GM23338 (cell line): ENCODE results near the gene FAM83B. TPM values are rescaled to one million over a fixed set of nuclear protein-coding genes. Genes with fewer than 3 reads are reported as not detected.

ENCODE experiments used
- ATAC-seq: fragments of 200-7000 bp; cut with Tn5 transposase; 3 replicates; pipeline ENCODE4 v1.9.1; 2020
- DNase-seq: peaks from one replicate; pipeline ENCODE4 v3.0.0-alpha.2; 2015; ENCODE audit warnings: low spot score
- H2AFZ ChIP-seq: fragments of 200-600 bp; sonication (generic); 2 replicates; pipeline ENCODE4 v1.8.0; 2016; ENCODE audit warnings: antibody characterized with exemption, mild to moderate bottlenecking, moderate library complexity
- H3F3A ChIP-seq: fragments of 200-600 bp; sonication (generic); replicated peaks from 2 replicates; pipeline ENCODE4 v1.8.0; 2017; ENCODE audit warnings: antibody characterized with exemption, mixed run types, low read depth
- H3K27ac ChIP-seq: fragments of 200-600 bp; sonication (generic); 2 replicates; pipeline ENCODE4 v1.6.1; 2016; ENCODE audit warnings: low read depth
- H3K27me3 ChIP-seq: fragments of 200-600 bp; sonication (generic); 2 replicates; pipeline ENCODE4 v1.8.0; 2016; ENCODE audit warnings: mild to moderate bottlenecking, mixed run types, moderate library complexity; ENCODE audit not compliant: insufficient read depth
- H3K36me3 ChIP-seq: fragments of 200-600 bp; sonication (generic); 2 replicates; pipeline ENCODE4 v1.8.0; 2016; ENCODE audit warnings: mild to moderate bottlenecking; ENCODE audit not compliant: insufficient read depth
- H3K4me1 ChIP-seq: fragments of 200-600 bp; sonication (generic); 2 replicates; pipeline ENCODE4 v1.8.0; 2016; ENCODE audit warnings: mild to moderate bottlenecking, moderate library complexity; ENCODE audit not compliant: insufficient read depth
- H3K4me2 ChIP-seq: fragments of 200-600 bp; sonication (generic); 2 replicates; pipeline ENCODE4 v1.7.1; 2017; ENCODE audit warnings: mixed run types
- H3K4me3 ChIP-seq: fragments of 200-600 bp; sonication (generic); 2 replicates; pipeline ENCODE4 v1.6.1; 2016; ENCODE audit warnings: mixed run types
- H3K79me2 ChIP-seq: fragments of 200-600 bp; sonication (generic); replicated peaks from 2 replicates; pipeline ENCODE4 v1.8.0; 2017; ENCODE audit warnings: mild to moderate bottlenecking; ENCODE audit not compliant: insufficient read depth
- H3K9me2 ChIP-seq: fragments of 200-600 bp; sonication (generic); 2 replicates; pipeline ENCODE4 v1.8.0; 2017; ENCODE audit not compliant: insufficient read depth
- H4K20me1 ChIP-seq: fragments of 200-600 bp; sonication (generic); replicated peaks from 2 replicates; pipeline ENCODE4 v1.8.0; 2017; ENCODE audit warnings: mild to moderate bottlenecking; ENCODE audit not compliant: insufficient read depth
- H3K27ac Mint-ChIP-seq: 2 replicates; pipeline ENCODE4 v1.8.0; 2020; ENCODE audit warnings: inconsistent platforms, mild to moderate bottlenecking, moderate library complexity, mixed read lengths
- H3K27me3 Mint-ChIP-seq: 3 replicates; pipeline ENCODE4 v1.8.0; 2022; ENCODE audit warnings: low read depth, mild to moderate bottlenecking, moderate library complexity, mixed read lengths, inconsistent platforms; ENCODE audit not compliant: insufficient read depth, poor library complexity
- H3K36me3 Mint-ChIP-seq: 3 replicates; pipeline ENCODE4 v1.8.0; 2021; ENCODE audit warnings: low read depth, mild to moderate bottlenecking, inconsistent platforms, moderate library complexity, mixed read lengths
- H3K4me1 Mint-ChIP-seq: 3 replicates; pipeline ENCODE4 v1.8.0; 2020; ENCODE audit warnings: mild to moderate bottlenecking, inconsistent platforms, mixed read lengths
- H3K4me3 Mint-ChIP-seq: 3 replicates; pipeline ENCODE4 v1.8.0; 2021; ENCODE audit warnings: moderate library complexity, mild to moderate bottlenecking, inconsistent platforms, mixed read lengths
- H3K9me3 Mint-ChIP-seq: 3 replicates; pipeline ENCODE4 v1.8.0; 2020; ENCODE audit warnings: moderate library complexity, mild to moderate bottlenecking, inconsistent platforms, mixed read lengths
- EZH2phosphoT487 ChIP-seq: fragments of 200-600 bp; sonication (generic); IDR thresholded peaks from one replicate; pipeline ENCODE4 v1.8.1; 2018; ENCODE audit warnings: antibody characterized with exemption; ENCODE audit not compliant: unreplicated experiment
- JUNB ChIP-seq: IDR thresholded peaks from one replicate; pipeline ENCODE4 v1.6.1; 2016; ENCODE audit warnings: antibody characterized with exemption; ENCODE audit not compliant: unreplicated experiment
- NANOG ChIP-seq: IDR thresholded peaks from 2 replicates; pipeline ENCODE4 v1.6.1; 2016; ENCODE audit warnings: antibody characterized with exemption, borderline replicate concordance
- POLR2AphosphoS5 ChIP-seq: IDR thresholded peaks from 2 replicates; pipeline ENCODE4 v1.6.1; 2016; ENCODE audit warnings: antibody characterized with exemption, low read depth
- STAT1 ChIP-seq: IDR thresholded peaks from one replicate; pipeline ENCODE4 v1.6.1; 2016; ENCODE audit warnings: antibody characterized with exemption; ENCODE audit not compliant: unreplicated experiment
- ZNF114 ChIP-seq: fragments of 250-450 bp; sonication (Bioruptor Pico); IDR thresholded peaks from 2 replicates; pipeline ENCODE4 v1.5.0; 2020; ENCODE audit warnings: mild to moderate bottlenecking, moderate library complexity
- ZNF331 ChIP-seq: fragments of 250-450 bp; sonication (Bioruptor Pico); IDR thresholded peaks from 2 replicates; pipeline ENCODE4 v1.5.0; 2020; ENCODE audit warnings: low read depth, mild to moderate bottlenecking, moderate library complexity
- polyA plus RNA-seq: library from polyadenylated mRNA; unstranded; fragments of >200 nt; fragmentation: Nextera tagmentation; extraction: Ambion mirVana; gene quantifications from 2 replicates; pipeline ENCODE4 v1.2.1, GENCODE V29; 2016
- total RNA-seq: library from RNA; depleted of rRNA; stranded (reverse); fragments of >200 nt; shearing (Covaris generic); gene quantifications from 2 replicates; pipeline ENCODE4 v1.2.3, GENCODE V29; 2014
- TF ChIP-seq, protein P1 (sequence below), 2 experiments: fragments of 200-600 bp in 1 of 2; sonication (generic) in 1 of 2; conservative IDR thresholded peaks; 2 replicates each; pipeline versions ENCODE4 v1.5.1 to v1.6.1; 2016 to 2017; ENCODE audit warnings: antibody characterized with exemption in 2 of 2, low read depth in 2 of 2, mild to moderate bottlenecking in 2 of 2, moderate library complexity in 1 of 2
- TF ChIP-seq, protein P2 (sequence below): IDR thresholded peaks from one replicate; pipeline ENCODE4 v1.6.1; 2018; ENCODE audit warnings: antibody characterized with exemption; ENCODE audit not compliant: unreplicated experiment
- TF ChIP-seq, protein P3 (sequence below): fragments of 250-450 bp; sonication (Bioruptor Pico); IDR thresholded peaks from 2 replicates; pipeline ENCODE4 v1.5.0; 2020; ENCODE audit warnings: mild to moderate bottlenecking, moderate library complexity

Gene FAM83B
- total and polyA plus RNA-seq, 2 experiments from 2014 or later = 1.4 to 7.7 TPM

DNA sequence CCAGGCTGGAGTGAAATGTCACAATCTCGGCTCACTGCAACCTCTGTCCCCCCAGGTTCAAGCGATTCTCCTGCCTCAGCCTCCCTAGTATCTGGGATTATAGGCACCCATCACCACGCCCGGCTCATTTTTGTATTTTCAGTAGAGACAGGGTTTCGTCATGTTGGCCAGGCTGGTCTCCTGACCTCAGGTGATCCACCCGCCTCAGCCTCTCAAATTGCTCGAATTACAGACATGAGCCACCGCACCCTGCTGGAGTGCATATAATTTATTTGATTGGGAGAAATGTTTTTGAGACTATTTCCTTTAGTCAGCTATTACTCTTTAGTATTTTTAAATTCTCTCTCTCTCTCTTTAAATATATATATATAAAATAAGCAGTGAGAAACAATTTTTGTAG is 29.8 kb downstream of the FAM83B start (continued):
- TF ChIP-seq ZNF331 = no peak
- TF ChIP-seq, protein P1, sequence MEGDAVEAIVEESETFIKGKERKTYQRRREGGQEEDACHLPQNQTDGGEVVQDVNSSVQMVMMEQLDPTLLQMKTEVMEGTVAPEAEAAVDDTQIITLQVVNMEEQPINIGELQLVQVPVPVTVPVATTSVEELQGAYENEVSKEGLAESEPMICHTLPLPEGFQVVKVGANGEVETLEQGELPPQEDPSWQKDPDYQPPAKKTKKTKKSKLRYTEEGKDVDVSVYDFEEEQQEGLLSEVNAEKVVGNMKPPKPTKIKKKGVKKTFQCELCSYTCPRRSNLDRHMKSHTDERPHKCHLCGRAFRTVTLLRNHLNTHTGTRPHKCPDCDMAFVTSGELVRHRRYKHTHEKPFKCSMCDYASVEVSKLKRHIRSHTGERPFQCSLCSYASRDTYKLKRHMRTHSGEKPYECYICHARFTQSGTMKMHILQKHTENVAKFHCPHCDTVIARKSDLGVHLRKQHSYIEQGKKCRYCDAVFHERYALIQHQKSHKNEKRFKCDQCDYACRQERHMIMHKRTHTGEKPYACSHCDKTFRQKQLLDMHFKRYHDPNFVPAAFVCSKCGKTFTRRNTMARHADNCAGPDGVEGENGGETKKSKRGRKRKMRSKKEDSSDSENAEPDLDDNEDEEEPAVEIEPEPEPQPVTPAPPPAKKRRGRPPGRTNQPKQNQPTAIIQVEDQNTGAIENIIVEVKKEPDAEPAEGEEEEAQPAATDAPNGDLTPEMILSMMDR (conservative IDR thresholded peaks at IDR 0.05; ENCODE audit: low read depth in 2 of 2) = no peak
- no peak for TF ChIP-seq ZNF114 (CRISPR knock-in tag)
- no peak for TF ChIP-seq STAT1
- no peak for TF ChIP-seq NANOG

DNA sequence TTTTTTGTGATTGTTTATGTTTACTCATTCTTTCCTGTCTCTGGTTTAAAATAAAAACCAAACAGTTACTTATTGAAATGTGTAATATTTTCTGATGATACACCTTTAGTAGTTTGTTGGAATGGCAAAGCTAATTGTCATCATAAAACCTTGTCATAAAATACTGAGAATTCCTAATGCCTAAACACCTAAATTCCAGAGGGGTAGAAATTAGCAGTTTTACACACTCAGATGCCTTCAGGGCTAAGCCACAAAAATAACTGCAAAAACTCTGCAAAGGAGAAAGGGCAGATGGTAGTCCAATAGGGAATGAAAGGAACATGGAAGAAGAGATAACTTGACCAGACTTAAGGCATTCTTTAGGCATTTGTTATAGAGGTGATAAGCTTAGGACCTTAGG is 30.3 kb downstream of the FAM83B start:
- H3K79me2 ChIP-seq = no peaks in the 10 kb centered on the region
- Mint-ChIP-seq H3K27me3 (no peaks in the 10 kb centered on the region), H3K9me3 (no peaks in the 10 kb centered on the region), H3K36me3 (no peaks in the 10 kb centered on the region), H3K4me3 (no peak overlapping the region), H3K27ac (no peak overlapping the region), H3K4me1 (peaks cover 4% of the 10 kb centered on the region; the same call in 1 of the 3 replicates)
- no peak overlapping the region for H3K4me3 ChIP-seq
- DNase-seq (no peak), ATAC-seq (no peak)
- no peaks in the 10 kb centered on the region for H3K9me2 ChIP-seq
- no peaks in the 10 kb centered on the region for H3F3A ChIP-seq
- no peaks in the 10 kb centered on the region for H3K36me3 ChIP-seq
- no peaks in the 10 kb centered on the region for H3K27me3 ChIP-seq
- no peaks in the 10 kb centered on the region for H4K20me1 ChIP-seq
- TF ChIP-seq, protein P1 (conservative IDR thresholded peaks at IDR 0.05; ENCODE audit: low read depth in 2 of 2) = no peak
- no peak for TF ChIP-seq ZNF114 (CRISPR knock-in tag)
- TF ChIP-seq STAT1 = no peak
- TF ChIP-seq, protein P2, sequence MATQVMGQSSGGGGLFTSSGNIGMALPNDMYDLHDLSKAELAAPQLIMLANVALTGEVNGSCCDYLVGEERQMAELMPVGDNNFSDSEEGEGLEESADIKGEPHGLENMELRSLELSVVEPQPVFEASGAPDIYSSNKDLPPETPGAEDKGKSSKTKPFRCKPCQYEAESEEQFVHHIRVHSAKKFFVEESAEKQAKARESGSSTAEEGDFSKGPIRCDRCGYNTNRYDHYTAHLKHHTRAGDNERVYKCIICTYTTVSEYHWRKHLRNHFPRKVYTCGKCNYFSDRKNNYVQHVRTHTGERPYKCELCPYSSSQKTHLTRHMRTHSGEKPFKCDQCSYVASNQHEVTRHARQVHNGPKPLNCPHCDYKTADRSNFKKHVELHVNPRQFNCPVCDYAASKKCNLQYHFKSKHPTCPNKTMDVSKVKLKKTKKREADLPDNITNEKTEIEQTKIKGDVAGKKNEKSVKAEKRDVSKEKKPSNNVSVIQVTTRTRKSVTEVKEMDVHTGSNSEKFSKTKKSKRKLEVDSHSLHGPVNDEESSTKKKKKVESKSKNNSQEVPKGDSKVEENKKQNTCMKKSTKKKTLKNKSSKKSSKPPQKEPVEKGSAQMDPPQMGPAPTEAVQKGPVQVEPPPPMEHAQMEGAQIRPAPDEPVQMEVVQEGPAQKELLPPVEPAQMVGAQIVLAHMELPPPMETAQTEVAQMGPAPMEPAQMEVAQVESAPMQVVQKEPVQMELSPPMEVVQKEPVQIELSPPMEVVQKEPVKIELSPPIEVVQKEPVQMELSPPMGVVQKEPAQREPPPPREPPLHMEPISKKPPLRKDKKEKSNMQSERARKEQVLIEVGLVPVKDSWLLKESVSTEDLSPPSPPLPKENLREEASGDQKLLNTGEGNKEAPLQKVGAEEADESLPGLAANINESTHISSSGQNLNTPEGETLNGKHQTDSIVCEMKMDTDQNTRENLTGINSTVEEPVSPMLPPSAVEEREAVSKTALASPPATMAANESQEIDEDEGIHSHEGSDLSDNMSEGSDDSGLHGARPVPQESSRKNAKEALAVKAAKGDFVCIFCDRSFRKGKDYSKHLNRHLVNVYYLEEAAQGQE = no peak
- no peak for TF ChIP-seq ZNF331
- TF ChIP-seq, protein P3, sequence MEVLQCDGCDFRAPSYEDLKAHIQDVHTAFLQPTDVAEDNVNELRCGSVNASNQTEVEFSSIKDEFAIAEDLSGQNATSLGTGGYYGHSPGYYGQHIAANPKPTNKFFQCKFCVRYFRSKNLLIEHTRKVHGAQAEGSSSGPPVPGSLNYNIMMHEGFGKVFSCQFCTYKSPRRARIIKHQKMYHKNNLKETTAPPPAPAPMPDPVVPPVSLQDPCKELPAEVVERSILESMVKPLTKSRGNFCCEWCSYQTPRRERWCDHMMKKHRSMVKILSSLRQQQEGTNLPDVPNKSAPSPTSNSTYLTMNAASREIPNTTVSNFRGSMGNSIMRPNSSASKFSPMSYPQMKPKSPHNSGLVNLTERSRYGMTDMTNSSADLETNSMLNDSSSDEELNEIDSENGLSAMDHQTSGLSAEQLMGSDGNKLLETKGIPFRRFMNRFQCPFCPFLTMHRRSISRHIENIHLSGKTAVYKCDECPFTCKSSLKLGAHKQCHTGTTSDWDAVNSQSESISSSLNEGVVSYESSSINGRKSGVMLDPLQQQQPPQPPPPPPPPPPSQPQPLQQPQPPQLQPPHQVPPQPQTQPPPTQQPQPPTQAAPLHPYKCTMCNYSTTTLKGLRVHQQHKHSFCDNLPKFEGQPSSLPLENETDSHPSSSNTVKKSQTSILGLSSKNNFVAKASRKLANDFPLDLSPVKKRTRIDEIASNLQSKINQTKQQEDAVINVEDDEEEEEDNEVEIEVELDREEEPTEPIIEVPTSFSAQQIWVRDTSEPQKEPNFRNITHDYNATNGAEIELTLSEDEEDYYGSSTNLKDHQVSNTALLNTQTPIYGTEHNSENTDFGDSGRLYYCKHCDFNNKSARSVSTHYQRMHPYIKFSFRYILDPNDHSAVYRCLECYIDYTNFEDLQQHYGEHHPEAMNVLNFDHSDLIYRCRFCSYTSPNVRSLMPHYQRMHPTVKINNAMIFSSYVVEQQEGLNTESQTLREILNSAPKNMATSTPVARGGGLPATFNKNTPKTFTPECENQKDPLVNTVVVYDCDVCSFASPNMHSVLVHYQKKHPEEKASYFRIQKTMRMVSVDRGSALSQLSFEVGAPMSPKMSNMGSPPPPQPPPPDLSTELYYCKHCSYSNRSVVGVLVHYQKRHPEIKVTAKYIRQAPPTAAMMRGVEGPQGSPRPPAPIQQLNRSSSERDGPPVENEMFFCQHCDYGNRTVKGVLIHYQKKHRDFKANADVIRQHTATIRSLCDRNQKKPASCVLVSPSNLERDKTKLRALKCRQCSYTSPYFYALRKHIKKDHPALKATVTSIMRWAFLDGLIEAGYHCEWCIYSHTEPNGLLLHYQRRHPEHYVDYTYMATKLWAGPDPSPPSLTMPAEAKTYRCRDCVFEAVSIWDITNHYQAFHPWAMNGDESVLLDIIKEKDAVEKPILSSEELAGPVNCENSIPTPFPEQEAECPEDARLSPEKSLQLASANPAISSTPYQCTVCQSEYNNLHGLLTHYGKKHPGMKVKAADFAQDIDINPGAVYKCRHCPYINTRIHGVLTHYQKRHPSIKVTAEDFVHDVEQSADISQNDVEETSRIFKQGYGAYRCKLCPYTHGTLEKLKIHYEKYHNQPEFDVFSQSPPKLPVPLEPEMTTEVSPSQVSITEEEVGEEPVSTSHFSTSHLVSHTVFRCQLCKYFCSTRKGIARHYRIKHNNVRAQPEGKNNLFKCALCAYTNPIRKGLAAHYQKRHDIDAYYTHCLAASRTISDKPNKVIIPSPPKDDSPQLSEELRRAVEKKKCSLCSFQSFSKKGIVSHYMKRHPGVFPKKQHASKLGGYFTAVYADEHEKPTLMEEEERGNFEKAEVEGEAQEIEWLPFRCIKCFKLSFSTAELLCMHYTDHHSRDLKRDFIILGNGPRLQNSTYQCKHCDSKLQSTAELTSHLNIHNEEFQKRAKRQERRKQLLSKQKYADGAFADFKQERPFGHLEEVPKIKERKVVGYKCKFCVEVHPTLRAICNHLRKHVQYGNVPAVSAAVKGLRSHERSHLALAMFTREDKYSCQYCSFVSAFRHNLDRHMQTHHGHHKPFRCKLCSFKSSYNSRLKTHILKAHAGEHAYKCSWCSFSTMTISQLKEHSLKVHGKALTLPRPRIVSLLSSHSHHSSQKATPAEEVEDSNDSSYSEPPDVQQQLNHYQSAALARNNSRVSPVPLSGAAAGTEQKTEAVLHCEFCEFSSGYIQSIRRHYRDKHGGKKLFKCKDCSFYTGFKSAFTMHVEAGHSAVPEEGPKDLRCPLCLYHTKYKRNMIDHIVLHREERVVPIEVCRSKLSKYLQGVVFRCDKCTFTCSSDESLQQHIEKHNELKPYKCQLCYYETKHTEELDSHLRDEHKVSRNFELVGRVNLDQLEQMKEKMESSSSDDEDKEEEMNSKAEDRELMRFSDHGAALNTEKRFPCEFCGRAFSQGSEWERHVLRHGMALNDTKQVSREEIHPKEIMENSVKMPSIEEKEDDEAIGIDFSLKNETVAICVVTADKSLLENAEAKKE (CRISPR knock-in tag) = no peak
- TF ChIP-seq JUNB = no peak
- TF ChIP-seq POLR2AphosphoS5 = no peak
- TF ChIP-seq EZH2phosphoT487 = no peak
- TF ChIP-seq NANOG = no peak
- no peak overlapping the region for H3K4me2 ChIP-seq
- no peak overlapping the region for H3K27ac ChIP-seq
- no peak overlapping the region for H2AFZ ChIP-seq
- no peaks in the 10 kb centered on the region for H3K4me1 ChIP-seq
